ENCODE measurements around the gene GMPR2. TPM values are rescaled to one million over a fixed set of nuclear protein-coding genes. Genes with fewer than 3 reads are reported as not detected.

The GMPR2 gene
- total and polyA plus RNA-seq, 2 of the 13 experiments (the other 11 are each of a cell fraction or from before 2014, with no cell fraction given), result 210 to 273 TPM

DNA sequence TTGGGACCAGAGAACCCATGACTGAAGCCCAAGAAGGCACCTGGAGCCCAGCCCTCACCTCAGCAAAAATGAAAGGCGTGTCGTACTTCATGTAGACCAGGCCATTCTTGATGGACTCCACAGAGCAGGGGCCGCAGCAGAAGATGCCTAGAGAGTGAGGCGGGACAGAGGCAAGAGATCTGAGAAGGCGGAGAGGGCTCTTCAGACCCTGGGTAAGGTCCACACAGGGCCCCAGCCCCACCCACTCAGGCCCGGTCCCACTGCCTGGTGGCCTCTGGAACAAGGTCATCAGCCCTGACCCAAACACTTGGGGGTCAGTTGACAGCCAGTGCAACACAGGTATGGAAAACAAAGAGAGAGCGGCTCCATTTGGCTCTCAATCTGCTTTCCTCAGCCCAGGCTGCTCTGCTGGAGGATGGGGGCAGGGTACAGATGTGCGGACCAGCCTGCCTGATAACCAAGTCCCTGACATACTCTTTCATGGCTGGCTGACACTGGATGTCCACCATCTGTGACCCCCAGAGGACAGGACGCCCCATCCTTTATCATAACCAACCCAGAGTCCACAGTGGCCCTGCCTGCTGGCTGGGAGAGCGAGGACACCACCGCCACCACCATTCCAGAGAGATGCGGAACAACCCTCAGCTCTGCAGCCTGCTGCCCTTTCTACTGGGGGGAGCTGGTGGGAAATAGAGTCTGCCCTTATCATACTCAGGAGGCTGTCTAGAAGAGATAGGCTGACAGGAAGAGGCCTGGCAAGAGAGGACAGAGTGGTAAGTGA, 23.4 kb downstream of the GMPR2 start (continued):
- TF ChIP-seq, protein P1, sequence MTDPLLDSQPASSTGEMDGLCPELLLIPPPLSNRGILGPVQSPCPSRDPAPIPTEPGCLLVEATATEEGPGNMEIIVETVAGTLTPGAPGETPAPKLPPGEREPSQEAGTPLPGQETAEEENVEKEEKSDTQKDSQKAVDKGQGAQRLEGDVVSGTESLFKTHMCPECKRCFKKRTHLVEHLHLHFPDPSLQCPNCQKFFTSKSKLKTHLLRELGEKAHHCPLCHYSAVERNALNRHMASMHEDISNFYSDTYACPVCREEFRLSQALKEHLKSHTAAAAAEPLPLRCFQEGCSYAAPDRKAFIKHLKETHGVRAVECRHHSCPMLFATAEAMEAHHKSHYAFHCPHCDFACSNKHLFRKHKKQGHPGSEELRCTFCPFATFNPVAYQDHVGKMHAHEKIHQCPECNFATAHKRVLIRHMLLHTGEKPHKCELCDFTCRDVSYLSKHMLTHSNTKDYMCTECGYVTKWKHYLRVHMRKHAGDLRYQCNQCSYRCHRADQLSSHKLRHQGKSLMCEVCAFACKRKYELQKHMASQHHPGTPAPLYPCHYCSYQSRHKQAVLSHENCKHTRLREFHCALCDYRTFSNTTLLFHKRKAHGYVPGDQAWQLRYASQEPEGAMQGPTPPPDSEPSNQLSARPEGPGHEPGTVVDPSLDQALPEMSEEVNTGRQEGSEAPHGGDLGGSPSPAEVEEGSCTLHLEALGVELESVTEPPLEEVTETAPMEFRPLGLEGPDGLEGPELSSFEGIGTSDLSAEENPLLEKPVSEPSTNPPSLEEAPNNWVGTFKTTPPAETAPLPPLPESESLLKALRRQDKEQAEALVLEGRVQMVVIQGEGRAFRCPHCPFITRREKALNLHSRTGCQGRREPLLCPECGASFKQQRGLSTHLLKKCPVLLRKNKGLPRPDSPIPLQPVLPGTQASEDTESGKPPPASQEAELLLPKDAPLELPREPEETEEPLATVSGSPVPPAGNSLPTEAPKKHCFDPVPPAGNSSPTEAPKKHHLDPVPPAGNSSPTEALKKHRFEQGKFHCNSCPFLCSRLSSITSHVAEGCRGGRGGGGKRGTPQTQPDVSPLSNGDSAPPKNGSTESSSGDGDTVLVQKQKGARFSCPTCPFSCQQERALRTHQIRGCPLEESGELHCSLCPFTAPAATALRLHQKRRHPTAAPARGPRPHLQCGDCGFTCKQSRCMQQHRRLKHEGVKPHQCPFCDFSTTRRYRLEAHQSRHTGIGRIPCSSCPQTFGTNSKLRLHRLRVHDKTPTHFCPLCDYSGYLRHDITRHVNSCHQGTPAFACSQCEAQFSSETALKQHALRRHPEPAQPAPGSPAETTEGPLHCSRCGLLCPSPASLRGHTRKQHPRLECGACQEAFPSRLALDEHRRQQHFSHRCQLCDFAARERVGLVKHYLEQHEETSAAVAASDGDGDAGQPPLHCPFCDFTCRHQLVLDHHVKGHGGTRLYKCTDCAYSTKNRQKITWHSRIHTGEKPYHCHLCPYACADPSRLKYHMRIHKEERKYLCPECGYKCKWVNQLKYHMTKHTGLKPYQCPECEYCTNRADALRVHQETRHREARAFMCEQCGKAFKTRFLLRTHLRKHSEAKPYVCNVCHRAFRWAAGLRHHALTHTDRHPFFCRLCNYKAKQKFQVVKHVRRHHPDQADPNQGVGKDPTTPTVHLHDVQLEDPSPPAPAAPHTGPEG (CRISPR knock-in tag; IDR thresholded peaks at IDR 0.05), result no peak
- TF ChIP-seq RXRB (CRISPR knock-in tag; IDR thresholded peaks at IDR 0.05; ENCODE audit: borderline replicate concordance) (peak; percentile 51), RXRA (CRISPR knock-in tag; IDR thresholded peaks at IDR 0.05) (peak; percentile 71), BRCA1 (CRISPR knock-in tag; IDR thresholded peaks at IDR 0.05) (no peak), POLR2AphosphoS5 (IDR thresholded peaks at IDR 0.05; ENCODE audit: low read depth, low read length) (no peak), NFKBIZ (CRISPR knock-in tag; IDR thresholded peaks at IDR 0.05) (no peak), ZNF292 (CRISPR knock-in tag; IDR thresholded peaks at IDR 0.05; ENCODE audit: borderline replicate concordance, low read depth) (no peak), REXO4 (CRISPR knock-in tag; IDR thresholded peaks at IDR 0.05; ENCODE audit: borderline replicate concordance) (no peak)
- TF ChIP-seq, protein P2, sequence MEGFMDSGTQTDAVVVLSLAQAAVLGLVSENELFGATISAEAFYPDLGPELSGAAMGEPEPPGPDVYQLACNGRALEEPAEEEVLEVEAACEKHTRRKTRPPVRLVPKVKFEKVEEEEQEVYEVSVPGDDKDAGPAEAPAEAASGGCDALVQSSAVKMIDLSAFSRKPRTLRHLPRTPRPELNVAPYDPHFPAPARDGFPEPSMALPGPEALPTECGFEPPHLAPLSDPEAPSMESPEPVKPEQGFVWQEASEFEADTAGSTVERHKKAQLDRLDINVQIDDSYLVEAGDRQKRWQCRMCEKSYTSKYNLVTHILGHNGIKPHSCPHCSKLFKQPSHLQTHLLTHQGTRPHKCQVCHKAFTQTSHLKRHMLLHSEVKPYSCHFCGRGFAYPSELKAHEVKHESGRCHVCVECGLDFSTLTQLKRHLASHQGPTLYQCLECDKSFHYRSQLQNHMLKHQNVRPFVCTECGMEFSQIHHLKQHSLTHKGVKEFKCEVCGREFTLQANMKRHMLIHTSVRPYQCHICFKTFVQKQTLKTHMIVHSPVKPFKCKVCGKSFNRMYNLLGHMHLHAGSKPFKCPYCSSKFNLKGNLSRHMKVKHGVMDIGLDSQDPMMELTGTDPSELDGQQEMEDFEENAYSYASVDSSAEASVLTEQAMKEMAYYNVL (CRISPR knock-in tag; IDR thresholded peaks at IDR 0.05; ENCODE audit: borderline replicate concordance), result no peak
- TF ChIP-seq, protein P3, sequence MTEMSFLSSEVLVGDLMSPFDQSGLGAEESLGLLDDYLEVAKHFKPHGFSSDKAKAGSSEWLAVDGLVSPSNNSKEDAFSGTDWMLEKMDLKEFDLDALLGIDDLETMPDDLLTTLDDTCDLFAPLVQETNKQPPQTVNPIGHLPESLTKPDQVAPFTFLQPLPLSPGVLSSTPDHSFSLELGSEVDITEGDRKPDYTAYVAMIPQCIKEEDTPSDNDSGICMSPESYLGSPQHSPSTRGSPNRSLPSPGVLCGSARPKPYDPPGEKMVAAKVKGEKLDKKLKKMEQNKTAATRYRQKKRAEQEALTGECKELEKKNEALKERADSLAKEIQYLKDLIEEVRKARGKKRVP (CRISPR knock-in tag; IDR thresholded peaks at IDR 0.05), result no peak
- TF ChIP-seq, protein P4, sequence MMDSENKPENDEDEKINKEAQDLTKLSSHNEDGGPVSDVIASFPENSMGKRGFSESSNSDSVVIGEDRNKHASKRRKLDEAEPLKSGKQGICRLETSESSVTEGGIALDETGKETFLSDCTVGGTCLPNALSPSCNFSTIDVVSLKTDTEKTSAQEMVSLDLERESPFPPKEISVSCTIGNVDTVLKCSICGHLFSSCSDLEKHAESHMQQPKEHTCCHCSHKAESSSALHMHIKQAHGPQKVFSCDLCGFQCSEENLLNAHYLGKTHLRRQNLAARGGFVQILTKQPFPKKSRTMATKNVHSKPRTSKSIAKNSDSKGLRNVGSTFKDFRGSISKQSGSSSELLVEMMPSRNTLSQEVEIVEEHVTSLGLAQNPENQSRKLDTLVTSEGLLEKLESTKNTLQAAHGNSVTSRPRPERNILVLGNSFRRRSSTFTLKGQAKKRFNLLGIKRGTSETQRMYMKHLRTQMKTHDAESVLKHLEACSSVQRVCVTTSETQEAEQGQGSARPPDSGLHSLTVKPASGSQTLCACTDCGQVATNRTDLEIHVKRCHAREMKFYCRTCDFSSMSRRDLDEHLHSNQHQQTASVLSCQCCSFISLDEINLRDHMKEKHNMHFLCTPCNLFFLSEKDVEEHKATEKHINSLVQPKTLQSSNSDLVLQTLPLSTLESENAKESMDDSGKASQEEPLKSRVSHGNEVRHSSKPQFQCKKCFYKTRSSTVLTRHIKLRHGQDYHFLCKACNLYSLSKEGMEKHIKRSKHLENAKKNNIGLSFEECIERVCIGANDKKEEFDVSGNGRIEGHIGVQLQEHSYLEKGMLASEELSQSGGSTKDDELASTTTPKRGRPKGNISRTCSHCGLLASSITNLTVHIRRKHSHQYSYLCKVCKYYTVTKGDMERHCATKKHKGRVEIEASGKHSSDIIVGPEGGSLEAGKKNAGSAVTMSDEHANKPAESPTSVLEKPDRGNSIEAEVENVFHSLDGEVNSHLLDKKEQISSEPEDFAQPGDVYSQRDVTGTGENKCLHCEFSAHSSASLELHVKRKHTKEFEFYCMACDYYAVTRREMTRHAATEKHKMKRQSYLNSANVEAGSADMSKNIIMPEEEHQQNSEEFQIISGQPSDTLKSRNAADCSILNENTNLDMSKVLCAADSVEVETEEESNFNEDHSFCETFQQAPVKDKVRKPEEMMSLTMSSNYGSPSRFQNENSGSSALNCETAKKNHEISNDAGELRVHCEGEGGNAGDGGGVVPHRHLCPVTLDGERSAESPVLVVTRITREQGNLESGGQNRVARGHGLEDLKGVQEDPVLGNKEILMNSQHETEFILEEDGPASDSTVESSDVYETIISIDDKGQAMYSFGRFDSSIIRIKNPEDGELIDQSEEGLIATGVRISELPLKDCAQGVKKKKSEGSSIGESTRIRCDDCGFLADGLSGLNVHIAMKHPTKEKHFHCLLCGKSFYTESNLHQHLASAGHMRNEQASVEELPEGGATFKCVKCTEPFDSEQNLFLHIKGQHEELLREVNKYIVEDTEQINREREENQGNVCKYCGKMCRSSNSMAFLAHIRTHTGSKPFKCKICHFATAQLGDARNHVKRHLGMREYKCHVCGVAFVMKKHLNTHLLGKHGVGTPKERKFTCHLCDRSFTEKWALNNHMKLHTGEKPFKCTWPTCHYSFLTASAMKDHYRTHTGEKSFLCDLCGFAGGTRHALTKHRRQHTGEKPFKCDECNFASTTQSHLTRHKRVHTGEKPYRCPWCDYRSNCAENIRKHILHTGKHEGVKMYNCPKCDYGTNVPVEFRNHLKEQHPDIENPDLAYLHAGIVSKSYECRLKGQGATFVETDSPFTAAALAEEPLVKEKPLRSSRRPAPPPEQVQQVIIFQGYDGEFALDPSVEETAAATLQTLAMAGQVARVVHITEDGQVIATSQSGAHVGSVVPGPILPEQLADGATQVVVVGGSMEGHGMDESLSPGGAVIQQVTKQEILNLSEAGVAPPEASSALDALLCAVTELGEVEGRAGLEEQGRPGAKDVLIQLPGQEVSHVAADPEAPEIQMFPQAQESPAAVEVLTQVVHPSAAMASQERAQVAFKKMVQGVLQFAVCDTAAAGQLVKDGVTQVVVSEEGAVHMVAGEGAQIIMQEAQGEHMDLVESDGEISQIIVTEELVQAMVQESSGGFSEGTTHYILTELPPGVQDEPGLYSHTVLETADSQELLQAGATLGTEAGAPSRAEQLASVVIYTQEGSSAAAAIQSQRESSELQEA (CRISPR knock-in tag; IDR thresholded peaks at IDR 0.05; ENCODE audit: not compliant biosample characterization), result no peak
